Measurements from ENCODE around the gene IL17RD.

DNA sequence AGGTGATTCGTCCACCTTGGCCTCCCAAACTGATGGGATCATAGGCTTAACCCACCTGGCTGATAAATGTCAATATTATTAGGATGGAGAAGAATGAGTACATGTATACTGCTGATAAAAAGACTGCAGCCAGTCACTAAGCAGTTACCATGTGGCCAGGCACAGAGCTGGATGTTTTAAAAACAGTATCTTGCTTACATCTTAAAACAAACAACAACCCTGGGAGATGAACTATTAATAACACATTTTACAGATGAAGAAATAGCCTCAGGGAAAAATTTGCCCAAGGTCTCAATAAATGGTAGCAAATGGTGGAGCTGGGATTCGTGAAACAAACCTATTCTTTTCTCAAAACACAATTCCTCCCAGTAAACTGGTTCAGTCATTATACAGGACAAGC is 18.1 kb downstream of the IL17RD start:
- TF ChIP-seq, protein P1, sequence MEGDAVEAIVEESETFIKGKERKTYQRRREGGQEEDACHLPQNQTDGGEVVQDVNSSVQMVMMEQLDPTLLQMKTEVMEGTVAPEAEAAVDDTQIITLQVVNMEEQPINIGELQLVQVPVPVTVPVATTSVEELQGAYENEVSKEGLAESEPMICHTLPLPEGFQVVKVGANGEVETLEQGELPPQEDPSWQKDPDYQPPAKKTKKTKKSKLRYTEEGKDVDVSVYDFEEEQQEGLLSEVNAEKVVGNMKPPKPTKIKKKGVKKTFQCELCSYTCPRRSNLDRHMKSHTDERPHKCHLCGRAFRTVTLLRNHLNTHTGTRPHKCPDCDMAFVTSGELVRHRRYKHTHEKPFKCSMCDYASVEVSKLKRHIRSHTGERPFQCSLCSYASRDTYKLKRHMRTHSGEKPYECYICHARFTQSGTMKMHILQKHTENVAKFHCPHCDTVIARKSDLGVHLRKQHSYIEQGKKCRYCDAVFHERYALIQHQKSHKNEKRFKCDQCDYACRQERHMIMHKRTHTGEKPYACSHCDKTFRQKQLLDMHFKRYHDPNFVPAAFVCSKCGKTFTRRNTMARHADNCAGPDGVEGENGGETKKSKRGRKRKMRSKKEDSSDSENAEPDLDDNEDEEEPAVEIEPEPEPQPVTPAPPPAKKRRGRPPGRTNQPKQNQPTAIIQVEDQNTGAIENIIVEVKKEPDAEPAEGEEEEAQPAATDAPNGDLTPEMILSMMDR (IDR thresholded peaks at IDR 0.05), result no peak
- no peak for TF ChIP-seq POLR2AphosphoS5 (IDR thresholded peaks at IDR 0.05; ENCODE audit: low read depth, low read length)
- TF ChIP-seq SIN3A (IDR thresholded peaks at IDR 0.05; ENCODE audit: borderline replicate concordance, insufficient read depth, low read depth, low read length), result no peak
- TF ChIP-seq REST (IDR thresholded peaks at IDR 0.05; ENCODE audit: insufficient read depth in 1 of 2, low read depth in 2 of 2, low read length in 1 of 2), result no peak

All from Panc1 (cell line).